Lower lobe of right lung (tissue), 2 donors: ENCODE results near the gene PXYLP1. TPM values are rescaled to one million over a fixed set of nuclear protein-coding genes. Genes with fewer than 3 reads are reported as not detected.
A peak's percentile ranks its signal among the peaks of the same experiment; 100 is the strongest.

Experiments used
- ATAC-seq, 2 donors: fragments of 200-7000 bp; cut with Tn5 transposase; one replicate each; pipeline ENCODE4 v1.9.1; 2020 to 2022; ENCODE audit warnings: mild to moderate bottlenecking in 2 of 2, moderate library complexity in 2 of 2
- DNase-seq: peaks from one replicate; pipeline ENCODE4 v3.0.0-alpha.2; 2020
- H3K27ac ChIP-seq: fragments of 200-600 bp; one replicate; pipeline ENCODE4 v1.8.0; 2022
- H3K27me3 ChIP-seq: fragments of 200-600 bp; one replicate; pipeline ENCODE4 v1.8.0; 2022; ENCODE audit warnings: low read depth
- H3K36me3 ChIP-seq: fragments of 200-600 bp; one replicate; pipeline ENCODE4 v1.8.0; 2022; ENCODE audit warnings: mild to moderate bottlenecking
- H3K4me1 ChIP-seq: fragments of 200-600 bp; one replicate; pipeline ENCODE4 v1.8.0; 2022
- H3K4me3 ChIP-seq: fragments of 200-600 bp; one replicate; pipeline ENCODE4 v1.8.0; 2022; ENCODE audit warnings: mild to moderate bottlenecking
- H3K9me3 ChIP-seq: fragments of 200-600 bp; one replicate; pipeline ENCODE4 v1.8.0; 2022
- intact Hi-C: fragments of 100-400 bp; cut with DNase I; formaldehyde crosslinking; loops from one replicate; pipeline ENCODE4 v1.11.0; 2022
- total RNA-seq: library from RNA; stranded (reverse); fragmentation: NEBNext Ultra II Directional; extraction: Animal tissue kit (Norgen Biotek cat#: 25700); gene quantifications from one replicate; pipeline ENCODE4 v1.2.1, GENCODE V29; 2021
- TF ChIP-seq, protein P1 (sequence below): fragments of 200-600 bp; IDR thresholded peaks from one replicate; pipeline ENCODE4 v1.8.0; 2022; ENCODE audit warnings: antibody characterized with exemption, mild to moderate bottlenecking
- donor health status: DM: no; HTN: yes; CAD: no; lungs with severe emphysema.

PXYLP1 gene
- total RNA-seq, 1 donor from 2014 or later, result 8.9 TPM

- TF ChIP-seq, protein P1, sequence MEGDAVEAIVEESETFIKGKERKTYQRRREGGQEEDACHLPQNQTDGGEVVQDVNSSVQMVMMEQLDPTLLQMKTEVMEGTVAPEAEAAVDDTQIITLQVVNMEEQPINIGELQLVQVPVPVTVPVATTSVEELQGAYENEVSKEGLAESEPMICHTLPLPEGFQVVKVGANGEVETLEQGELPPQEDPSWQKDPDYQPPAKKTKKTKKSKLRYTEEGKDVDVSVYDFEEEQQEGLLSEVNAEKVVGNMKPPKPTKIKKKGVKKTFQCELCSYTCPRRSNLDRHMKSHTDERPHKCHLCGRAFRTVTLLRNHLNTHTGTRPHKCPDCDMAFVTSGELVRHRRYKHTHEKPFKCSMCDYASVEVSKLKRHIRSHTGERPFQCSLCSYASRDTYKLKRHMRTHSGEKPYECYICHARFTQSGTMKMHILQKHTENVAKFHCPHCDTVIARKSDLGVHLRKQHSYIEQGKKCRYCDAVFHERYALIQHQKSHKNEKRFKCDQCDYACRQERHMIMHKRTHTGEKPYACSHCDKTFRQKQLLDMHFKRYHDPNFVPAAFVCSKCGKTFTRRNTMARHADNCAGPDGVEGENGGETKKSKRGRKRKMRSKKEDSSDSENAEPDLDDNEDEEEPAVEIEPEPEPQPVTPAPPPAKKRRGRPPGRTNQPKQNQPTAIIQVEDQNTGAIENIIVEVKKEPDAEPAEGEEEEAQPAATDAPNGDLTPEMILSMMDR, result no peak
- intact Hi-C loops, result no loop called here
- Histone ChIP-seq H3K36me3 (no peaks in the 10 kb centered on the region), H3K9me3 (no peaks in the 10 kb centered on the region), H3K27me3 (no peaks in the 10 kb centered on the region), H3K27ac (no peak overlapping the region), H3K4me3 (no peak overlapping the region), H3K4me1 (no peaks in the 10 kb centered on the region)
- DNase-seq (no peak), ATAC-seq (no peak)
Observed at GRCh38 chr3:141212101-141212500, 19.5 kb upstream of the PXYLP1 start.

DNA sequence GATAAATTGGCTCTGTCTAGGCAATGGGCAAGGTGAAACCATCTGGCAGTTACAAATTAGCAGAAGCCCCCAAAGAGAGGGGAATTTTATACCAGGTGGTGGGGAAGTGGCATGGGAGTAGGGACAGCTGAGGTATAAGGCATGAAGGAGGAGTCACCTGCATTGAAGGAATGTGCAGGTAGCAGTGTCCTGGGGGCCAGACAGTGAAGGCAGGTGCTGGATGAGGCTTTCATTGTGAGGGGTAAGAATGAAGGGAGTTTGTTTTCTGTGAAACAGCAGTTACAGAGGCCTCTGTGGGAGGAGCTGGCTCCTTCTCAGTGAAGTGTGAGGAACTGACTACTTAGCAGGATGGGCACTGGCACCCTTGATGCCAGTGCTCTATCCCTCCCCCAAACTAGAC, 19.1 kb upstream of the PXYLP1 start:
- intact Hi-C loops, result no loop called here
- ATAC-seq, result no peak
- Histone ChIP-seq H3K36me3 (no peaks in the 10 kb centered on the region), H3K4me1 (no peaks in the 10 kb centered on the region), H3K9me3 (no peaks in the 10 kb centered on the region), H3K4me3 (no peak overlapping the region), H3K27ac (no peak overlapping the region), H3K27me3 (no peaks in the 10 kb centered on the region)
- TF ChIP-seq, protein P1, result no peak
- DNase-seq, result no peak

DNA sequence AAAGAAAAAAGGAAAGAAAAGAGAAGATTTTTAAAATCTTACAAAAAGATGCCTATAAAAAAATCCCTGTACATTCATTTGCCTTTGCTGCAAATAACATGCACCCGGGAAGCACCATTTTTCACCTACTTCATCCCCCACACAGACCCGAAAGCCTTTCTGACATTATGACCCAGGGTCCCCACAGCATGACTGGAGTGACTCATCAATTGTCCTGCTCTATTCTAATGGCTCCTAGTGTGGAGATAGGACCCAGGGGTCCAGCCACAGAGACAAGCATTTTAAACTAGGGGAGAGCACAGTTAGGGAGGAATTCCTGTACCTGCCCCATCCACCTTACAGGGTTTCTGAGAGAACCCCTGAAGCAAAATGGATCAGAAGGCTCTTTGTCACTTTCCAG, 14.7 kb upstream of the PXYLP1 start:
- ATAC-seq, result no peak
- intact Hi-C loops, result no loop called here
- H3K27ac ChIP-seq, result no peak overlapping the region
- TF ChIP-seq, protein P1, result no peak
- H3K36me3 ChIP-seq, result no peaks in the 10 kb centered on the region
- no peaks in the 10 kb centered on the region for H3K4me1 ChIP-seq
- no peak for DNase-seq
- H3K4me3 ChIP-seq, result no peak overlapping the region
- H3K27me3 ChIP-seq, result no peaks in the 10 kb centered on the region
- H3K9me3 ChIP-seq, result no peaks in the 10 kb centered on the region

DNA sequence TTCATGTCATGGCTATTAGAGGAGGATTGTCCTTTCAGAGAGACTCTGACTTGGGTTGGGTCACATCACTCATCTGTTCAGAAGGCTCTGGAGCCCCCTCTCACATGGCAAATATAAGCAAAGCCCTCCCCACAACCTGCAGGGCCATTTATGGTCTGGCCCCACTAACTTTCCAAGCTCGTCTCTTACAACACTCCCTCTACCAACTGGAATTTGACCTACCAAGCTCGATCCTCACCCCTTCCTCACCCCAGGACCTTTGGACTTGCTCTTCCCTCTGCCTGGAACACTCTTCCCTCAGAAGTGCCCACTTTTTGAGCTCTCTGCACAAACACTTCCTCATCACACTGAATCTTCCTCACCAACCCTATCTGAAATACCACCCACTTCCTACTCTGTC, 14.2 kb upstream of the PXYLP1 start:
- Histone ChIP-seq H3K9me3 (no peaks in the 10 kb centered on the region), H3K27ac (no peak overlapping the region), H3K36me3 (no peaks in the 10 kb centered on the region), H3K4me3 (no peak overlapping the region), H3K27me3 (no peaks in the 10 kb centered on the region), H3K4me1 (no peaks in the 10 kb centered on the region)
- intact Hi-C loops, result no loop called here
- ATAC-seq (no peak), DNase-seq (no peak)
- TF ChIP-seq, protein P1, result no peak

DNA sequence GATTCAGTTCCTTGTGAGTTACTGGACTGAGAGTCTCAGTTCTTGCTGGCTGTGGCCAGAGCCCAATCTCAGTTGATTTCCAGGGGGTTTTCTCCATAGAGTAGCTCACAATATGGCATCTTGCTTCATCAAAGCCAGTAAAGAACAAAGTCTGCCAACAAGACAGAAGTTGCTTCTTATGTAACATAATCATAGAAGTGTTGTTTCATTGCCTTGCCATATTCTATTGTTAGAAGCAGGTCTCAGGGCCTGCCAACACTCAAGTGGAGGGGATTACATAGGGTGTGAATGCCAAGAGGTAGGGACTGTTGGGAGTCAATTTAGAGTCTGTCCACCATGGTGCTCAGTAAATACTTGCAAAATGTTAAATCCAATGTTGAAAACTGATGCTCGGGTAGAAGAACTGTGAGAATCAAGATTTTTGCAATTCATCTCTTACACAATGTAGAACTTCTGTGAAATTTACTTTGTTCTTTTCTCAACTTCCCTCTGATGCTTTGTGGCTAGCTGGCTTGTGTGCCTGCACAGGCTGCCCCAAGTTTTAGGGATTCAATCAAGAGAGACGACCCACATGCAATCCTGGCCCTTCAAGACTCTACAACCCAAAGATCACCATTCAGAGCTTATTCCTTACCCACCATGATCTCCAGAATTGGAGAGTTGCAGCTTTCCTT, 13.3 kb upstream of the PXYLP1 start:
- TF ChIP-seq, protein P1, result no peak
- H3K4me3 ChIP-seq, result no peak overlapping the region
- no peak overlapping the region for H3K27ac ChIP-seq
- DNase-seq, result no peak
- no peaks in the 10 kb centered on the region for H3K36me3 ChIP-seq
- intact Hi-C loops, result no loop called here
- ATAC-seq, result peak; percentile 22 to 24
- H3K27me3 ChIP-seq, result no peaks in the 10 kb centered on the region
- H3K4me1 ChIP-seq, result no peaks in the 10 kb centered on the region
- no peaks in the 10 kb centered on the region for H3K9me3 ChIP-seq
